RCC 7860 (cell line): ENCODE results near the gene NOC2L.

Experiments used
- DNase-seq: peaks from one replicate; pipeline ENCODE4 v3.0.0-alpha.2; 2015; ENCODE audit warnings: low spot score
- FAIRE-seq: peaks from 2 replicates; lab custom pipeline; 2012; peaks lifted over from hg19 to GRCh38; lab: Jason Lieb, UNC

Gene NOC2L

GRCh38 chr1:975896-976683 lies 17.0 kb upstream of the NOC2L start:
- DNase-seq (peak; percentile 66), FAIRE-seq (no peak)

- DNase-seq = no peak
- no peak for FAIRE-seq
These were observed 16.3 kb upstream of the NOC2L start for GRCh38 chr1:975365-975764.

- DNase-seq (no peak), FAIRE-seq (no peak)
These were observed 15.8 kb upstream of the NOC2L start for GRCh38 chr1:974687-975328.

- DNase-seq (no peak), FAIRE-seq (no peak)
These were observed 15.2 kb upstream of the NOC2L start for GRCh38 chr1:974293-974640.

- FAIRE-seq = no peak
- DNase-seq = no peak
These were observed 14.6 kb upstream of the NOC2L start for GRCh38 chr1:973459-974292.

GRCh38 chr1:972726-973458 lies 13.8 kb upstream of the NOC2L start:
- DNase-seq (no peak), FAIRE-seq (no peak)

- no peak for FAIRE-seq
- no peak for DNase-seq
These were observed 12.9 kb upstream of the NOC2L start for GRCh38 chr1:971751-972506.

- FAIRE-seq (no peak), DNase-seq (no peak)
These were observed 12.1 kb upstream of the NOC2L start for GRCh38 chr1:970973-971730.

GRCh38 chr1:970242-970972 lies 11.4 kb upstream of the NOC2L start:
- no peak for DNase-seq
- FAIRE-seq = no peak

GRCh38 chr1:969260-969855 lies 10.3 kb upstream of the NOC2L start:
- FAIRE-seq (no peak), DNase-seq (no peak)

- FAIRE-seq = no peak
- DNase-seq = no peak
These were observed 8.6 kb upstream of the NOC2L start for GRCh38 chr1:967466-968343.

GRCh38 chr1:966704-967300 lies 7.7 kb upstream of the NOC2L start:
- no peak for FAIRE-seq

GRCh38 chr1:966135-966703 lies 7.2 kb upstream of the NOC2L start, which contains the start of gene PLEKHN1:
Gene PLEKHN1, plus strand, starts transcription at chr1:966482. Its CDS starts 50 bp downstream, at chr1:966532.
- DNase-seq = peak; percentile 73

More at GRCh38 chr1:966704-967300, 7.7 kb upstream of the NOC2L start:
- peak; percentile 67 for DNase-seq

GRCh38 chr1:965526-966134 lies 6.6 kb upstream of the NOC2L start:
- no peak for FAIRE-seq
- no peak for DNase-seq

More at GRCh38 chr1:966135-966703, 7.2 kb upstream of the NOC2L start, which contains the start of gene PLEKHN1:
- FAIRE-seq = no peak

GRCh38 chr1:964691-965525 lies 5.9 kb upstream of the NOC2L start:
- DNase-seq = no peak

More at GRCh38 chr1:964691-965525, 5.9 kb upstream of the NOC2L start:
- FAIRE-seq = no peak
